GM12864 (cell line): ENCODE results near the gene SEMA4D.

Experiments
- DNase-seq: peaks from one replicate; pipeline ENCODE4 v3.0.0-alpha.2; 2011; ENCODE audit warnings: low read depth
- H3K4me3 ChIP-seq: 2 replicates; pipeline ENCODE4 v1.5.1; 2011; ENCODE audit warnings: mild to moderate bottlenecking, low read depth, low read length, control low read depth
- CTCF ChIP-seq: IDR thresholded peaks from 2 replicates; pipeline ENCODE4 v1.5.1; 2011; ENCODE audit warnings: low read depth, mild to moderate bottlenecking, moderate library complexity, low read length, control low read depth, inconsistent platforms; ENCODE audit errors: missing control alignments

SEMA4D gene

DNA sequence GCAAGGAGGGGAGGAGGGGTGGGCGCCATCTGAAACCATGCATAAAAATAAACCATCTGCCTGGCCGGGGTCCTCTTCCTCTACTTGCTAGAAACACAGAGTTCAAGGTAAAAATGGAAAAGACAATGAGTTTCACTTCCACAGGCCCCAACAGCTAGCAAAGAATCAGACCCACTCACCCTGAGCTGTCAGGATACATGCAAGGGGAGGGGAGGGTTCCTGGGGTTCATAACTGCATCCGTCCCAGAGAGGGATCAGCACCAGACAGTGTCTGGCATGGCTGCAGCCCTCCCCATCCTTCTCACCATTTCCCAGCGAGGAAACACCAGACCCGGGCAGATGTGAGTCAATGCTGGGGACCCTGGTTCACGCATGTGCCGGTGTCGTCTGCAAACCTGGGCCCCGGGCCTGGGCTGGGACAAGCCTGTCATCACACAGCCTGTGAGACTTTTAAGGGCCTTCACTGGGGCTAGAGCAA, 55.4 kb downstream of the SEMA4D start:
- H3K4me3 ChIP-seq, result peak overlapping the region; percentile 18
- no peak for TF ChIP-seq CTCF
- DNase-seq, result no peak

- peak overlapping the region; percentile 18; the same call in 1 of the 2 replicates for H3K4me3 ChIP-seq
- no peak for TF ChIP-seq CTCF
- DNase-seq, result no peak
Measured at GRCh38 chr9:89441986-89442385, 55.9 kb downstream of the SEMA4D start.

DNA sequence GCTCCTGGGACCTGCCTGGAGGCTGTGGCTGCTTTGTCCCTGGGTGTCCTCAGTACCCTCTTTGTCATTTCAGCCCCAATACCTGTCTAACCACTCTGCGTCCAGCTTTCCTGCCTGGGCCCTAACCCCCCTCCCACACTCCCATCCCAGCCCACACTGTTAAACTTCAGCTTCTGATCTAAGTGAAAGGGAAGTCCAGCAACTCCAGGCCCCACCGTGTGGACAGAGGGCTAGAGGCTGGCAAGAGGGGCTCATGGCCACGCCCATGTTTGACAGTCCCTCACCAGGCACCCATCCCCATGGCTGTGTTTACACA, 56.3 kb downstream of the SEMA4D start:
- H3K4me3 ChIP-seq, result no peak overlapping the region
- no peak for TF ChIP-seq CTCF
- DNase-seq, result no peak

DNA sequence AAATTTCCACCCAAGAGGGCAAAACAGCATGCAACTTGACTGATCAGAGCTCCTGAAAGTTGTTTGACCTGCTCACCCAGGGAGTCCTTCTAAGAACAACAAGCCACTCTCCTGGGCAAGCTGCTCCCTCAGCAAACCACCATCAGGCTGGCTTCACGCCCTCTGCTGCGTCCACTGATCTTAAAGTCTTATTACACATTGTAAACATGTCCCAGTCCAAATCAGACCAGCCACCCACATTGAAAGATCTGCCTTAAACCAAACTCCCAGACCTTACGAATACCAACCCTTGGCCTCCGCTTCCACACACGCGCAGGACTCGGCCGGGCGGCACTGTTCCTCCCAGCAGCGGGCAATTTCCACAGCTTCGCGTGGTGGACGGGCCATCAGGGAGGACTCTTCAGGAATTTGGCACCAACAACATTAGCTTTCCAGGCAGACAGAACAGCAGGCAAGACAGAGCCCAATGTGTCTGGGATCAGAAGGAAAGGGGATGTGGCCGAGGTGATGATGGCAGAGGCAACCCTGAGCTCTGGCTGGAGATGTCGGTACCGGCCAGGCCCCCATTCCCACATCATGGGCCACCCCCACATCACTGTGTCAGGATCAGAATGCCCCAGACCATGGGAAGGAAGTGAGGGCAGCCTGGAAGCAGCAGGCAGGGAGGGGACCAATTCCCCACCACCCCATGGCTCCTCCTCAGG, 56.8 kb downstream of the SEMA4D start:
- DNase-seq, result no peak
- no peak for TF ChIP-seq CTCF
- no peak overlapping the region for H3K4me3 ChIP-seq

DNA sequence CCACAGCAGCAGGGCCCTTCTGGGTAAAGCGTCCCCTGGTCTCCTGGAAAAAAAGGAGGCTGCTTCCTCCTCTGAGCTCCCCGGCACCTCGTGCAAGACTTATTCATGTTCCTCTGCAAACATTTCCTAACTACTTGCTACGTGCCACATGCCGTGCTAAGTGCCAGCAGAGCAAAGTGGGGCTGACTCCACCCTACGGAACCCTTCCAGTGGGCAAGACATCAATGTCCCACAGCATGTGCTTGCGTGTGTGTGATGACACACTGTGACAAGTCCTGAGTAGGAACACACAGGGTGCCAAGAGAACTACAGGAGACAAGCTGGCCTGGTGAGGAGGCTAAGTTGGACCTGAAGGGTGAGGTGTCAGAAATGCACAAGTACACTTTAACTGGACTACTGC, 57.4 kb downstream of the SEMA4D start:
- H3K4me3 ChIP-seq, result no peak overlapping the region

GRCh38 chr9:89440046-89440445, 57.9 kb downstream of the SEMA4D start:
- no peak for DNase-seq
- H3K4me3 ChIP-seq, result no peak overlapping the region; the same call in 1 of the 2 replicates
- no peak for TF ChIP-seq CTCF

More for the DNA sequence above, 57.4 kb downstream of the SEMA4D start:
- no peak for DNase-seq
- no peak for TF ChIP-seq CTCF

DNA sequence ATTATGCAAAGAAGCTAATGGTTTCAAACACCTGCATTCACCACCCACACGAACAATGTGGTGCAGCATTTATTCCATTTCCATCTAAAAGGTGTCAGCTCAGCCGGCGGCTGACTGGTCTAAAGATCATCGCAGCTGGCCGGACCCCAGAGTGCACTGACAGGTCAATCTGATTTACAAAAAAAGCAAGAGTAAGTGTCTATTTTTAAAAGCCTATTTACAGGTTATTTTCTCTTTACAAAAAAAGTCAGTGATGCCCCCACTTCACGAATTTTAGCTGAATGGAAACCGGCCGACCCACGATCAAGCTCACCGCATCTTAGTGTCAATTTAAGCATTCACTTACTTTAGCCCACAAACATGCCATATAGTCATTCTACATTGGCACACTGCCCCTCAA, 58.3 kb downstream of the SEMA4D start:
- no peak for TF ChIP-seq CTCF
- no peak overlapping the region; the same call in 1 of the 2 replicates for H3K4me3 ChIP-seq
- DNase-seq, result no peak
